ENCODE results near the gene PSMD9.

Gene PSMD9

GRCh38 chr12:121915841-121916321 is 27.3 kb downstream of the PSMD9 start:
- no peak for TF ChIP-seq CTCF (IDR thresholded peaks at IDR 0.05; ENCODE audit: borderline replicate concordance, insufficient read depth, low read depth, low read length)
- H3K4me3 ChIP-seq (ENCODE audit: low read depth, low read length), result no peak overlapping the region

- no peak overlapping the region for H3K4me3 ChIP-seq (ENCODE audit: low read depth, low read length)
- TF ChIP-seq CTCF (IDR thresholded peaks at IDR 0.05; ENCODE audit: borderline replicate concordance, insufficient read depth, low read depth, low read length), result peak; percentile 54
These were observed 28.1 kb downstream of the PSMD9 start for GRCh38 chr12:121916719-121917118.

- TF ChIP-seq CTCF (IDR thresholded peaks at IDR 0.05; ENCODE audit: borderline replicate concordance, insufficient read depth, low read depth, low read length), result peak; percentile 26; the same call in 1 of the 2 replicates
- peak within 1 kb of the TSS; percentile 29 for H3K4me3 ChIP-seq (ENCODE audit: low read depth, low read length)
These were observed 29.5 kb downstream of the PSMD9 start, which contains the start of gene CFAP251 for GRCh38 chr12:121917950-121918678. TSS of gene CFAP251 (plus strand) at chr12:121918592. CDS start at chr12:121921306, 2,714 bp downstream.

GRCh38 chr12:121918679-121919038 is 30.1 kb downstream of the PSMD9 start:
- peak overlapping the region; percentile 26 for H3K4me3 ChIP-seq (ENCODE audit: low read depth, low read length)

GRCh38 chr12:121921066-121921465 is 32.5 kb downstream of the PSMD9 start:
- no peak for TF ChIP-seq CTCF (IDR thresholded peaks at IDR 0.05; ENCODE audit: borderline replicate concordance, insufficient read depth, low read depth, low read length)

More at GRCh38 chr12:121918679-121919038, 30.1 kb downstream of the PSMD9 start:
- TF ChIP-seq CTCF (IDR thresholded peaks at IDR 0.05; ENCODE audit: borderline replicate concordance, insufficient read depth, low read depth, low read length), result no peak

GRCh38 chr12:121925358-121925695 is 36.7 kb downstream of the PSMD9 start:
- H3K4me3 ChIP-seq (ENCODE audit: low read depth, low read length), result no peak overlapping the region
- no peak for TF ChIP-seq CTCF (IDR thresholded peaks at IDR 0.05; ENCODE audit: borderline replicate concordance, insufficient read depth, low read depth, low read length)

More at GRCh38 chr12:121921066-121921465, 32.5 kb downstream of the PSMD9 start:
- no peak overlapping the region for H3K4me3 ChIP-seq (ENCODE audit: low read depth, low read length)
